Upper lobe of right lung (tissue), 1 donor: ENCODE data around the gene SFXN3. TPM values are rescaled to one million over a fixed set of nuclear protein-coding genes. Genes with fewer than 3 reads are reported as not detected.

Experiments
- ATAC-seq: fragments of 200-7000 bp; cut with Tn5 transposase; one replicate; pipeline ENCODE4 v1.9.1; 2020; ENCODE audit warnings: mild to moderate bottlenecking, moderate library complexity
- DNase-seq: peaks from one replicate; pipeline ENCODE4 v3.0.0-alpha.2; 2020
- H3K27ac ChIP-seq: fragments of 200-600 bp; one replicate; pipeline ENCODE4 v1.8.0; 2022
- H3K27me3 ChIP-seq: fragments of 200-600 bp; one replicate; pipeline ENCODE4 v1.8.0; 2022; ENCODE audit warnings: mild to moderate bottlenecking
- H3K36me3 ChIP-seq: fragments of 200-600 bp; one replicate; pipeline ENCODE4 v1.8.0; 2022
- H3K4me1 ChIP-seq: fragments of 200-600 bp; one replicate; pipeline ENCODE4 v1.8.0; 2022
- H3K4me3 ChIP-seq: fragments of 200-600 bp; one replicate; pipeline ENCODE4 v1.8.0; 2022; ENCODE audit warnings: mild to moderate bottlenecking
- H3K9me3 ChIP-seq: fragments of 200-600 bp; one replicate; pipeline ENCODE4 v1.8.0; 2022
- CTCF ChIP-seq: fragments of 200-600 bp; IDR thresholded peaks from one replicate; pipeline ENCODE4 v1.8.0; 2022; ENCODE audit warnings: antibody characterized with exemption
- intact Hi-C: fragments of 100-400 bp; cut with DNase I; formaldehyde crosslinking; loops from one replicate; pipeline ENCODE4 v1.11.0; 2022
- total RNA-seq: library from RNA; stranded (reverse); fragmentation: NEBNext Ultra II Directional; extraction: Animal tissue kit (Norgen Biotek cat#: 25700); gene quantifications from one replicate; pipeline ENCODE4 v1.2.1, GENCODE V29; 2021
- donor health status: DM: no; HTN: yes; CAD: no; lungs with severe emphysema.

SFXN3 gene
- total RNA-seq, 1 donor from 2014 or later = 49.2 TPM

- TF ChIP-seq CTCF = no peak
- DNase-seq = no peak
- Histone ChIP-seq H3K36me3 (no peaks in the 10 kb centered on the region), H3K27ac (no peak overlapping the region), H3K4me1 (no peaks in the 10 kb centered on the region), H3K9me3 (no peaks in the 10 kb centered on the region), H3K4me3 (no peak overlapping the region), H3K27me3 (peaks cover 61% of the 10 kb centered on the region)
- no peak for ATAC-seq
- intact Hi-C loops = loop anchor here (10.0 kb wide), 1 partner anchor 55 kb away; no protein-coding TSS in a partner anchor
Measured at GRCh38 chr10:101089520-101090299, 58.7 kb downstream of the SFXN3 start.

- Histone ChIP-seq H3K4me1 (no peaks in the 10 kb centered on the region), H3K27ac (no peak overlapping the region), H3K27me3 (peaks cover 60% of the 10 kb centered on the region), H3K36me3 (no peaks in the 10 kb centered on the region), H3K4me3 (no peak overlapping the region), H3K9me3 (no peaks in the 10 kb centered on the region)
- intact Hi-C loops = loop anchor here (10.0 kb wide), 1 partner anchor 54 kb away; no protein-coding TSS in a partner anchor
- ATAC-seq (no peak), DNase-seq (no peak)
- TF ChIP-seq CTCF = no peak
Measured at GRCh38 chr10:101090597-101090996, 59.6 kb downstream of the SFXN3 start.

Other genes starting within 250 kb of the SFXN3 start
- 32.9 TPM for gene SLF2, start 118.3 kb upstream of the SFXN3 start, total RNA-seq
- 6.7 TPM for gene SEMA4G, start 61.7 kb upstream of the SFXN3 start, total RNA-seq
- gene MRPL43, start 43.7 kb upstream of the SFXN3 start, total RNA-seq = 60.5 TPM
- gene TWNK, start 43.7 kb upstream of the SFXN3 start, total RNA-seq = 6.5 TPM
- 50.0 TPM for gene LZTS2, start 31.4 kb upstream of the SFXN3 start, total RNA-seq
- 1.6 TPM for gene PDZD7, start 105 bp upstream of the SFXN3 start, total RNA-seq
- 8.4 TPM for gene KAZALD1, start 30.8 kb downstream of the SFXN3 start, total RNA-seq
- not detected for gene TLX1, start 100.1 kb downstream of the SFXN3 start, total RNA-seq
- not detected for gene LBX1, start 198.2 kb downstream of the SFXN3 start, total RNA-seq